ENCODE results near the gene ARMC2. TPM values are rescaled to one million over a fixed set of nuclear protein-coding genes. Genes with fewer than 3 reads are reported as not detected.

The ARMC2 gene
- total RNA-seq, 1 experiment from 2014 or later, result 3.2 TPM

DNA sequence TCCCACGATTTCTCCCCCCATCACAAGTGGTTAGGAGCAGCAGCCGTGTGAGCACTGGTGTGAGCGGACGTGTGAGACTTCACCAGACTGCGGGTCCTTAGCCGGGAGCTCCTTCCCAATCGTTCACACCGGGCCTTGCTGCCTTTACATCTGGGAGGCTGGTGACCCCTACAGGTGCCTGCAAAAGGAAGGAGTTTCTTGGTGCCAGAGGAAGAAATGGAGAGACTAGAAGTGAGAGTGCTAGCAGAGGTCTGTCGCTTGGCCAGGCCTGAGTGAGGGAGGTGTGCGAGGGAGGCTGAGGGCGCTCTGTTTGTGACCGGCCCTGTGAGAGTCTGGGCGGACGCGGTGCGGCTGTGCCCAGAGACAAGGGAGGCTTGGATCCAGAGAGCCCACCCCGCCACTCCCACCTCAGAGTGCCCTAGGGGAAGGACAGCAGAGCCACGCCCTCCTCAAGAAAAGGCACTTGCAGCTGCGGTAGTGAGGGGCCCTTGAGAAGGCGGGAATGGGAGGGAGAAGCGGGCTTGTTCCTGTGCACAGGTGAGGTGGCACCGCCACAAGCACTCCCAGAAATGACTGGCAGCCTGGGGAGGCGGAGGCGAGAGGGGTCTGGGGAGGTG is 10.0 kb upstream of the ARMC2 start:
- Mint-ChIP-seq H3K4me1 (ENCODE audit: insufficient read depth, unreplicated experiment) (peaks cover 23% of the 10 kb centered on the region), H3K27me3 (ENCODE audit: insufficient read depth, unreplicated experiment) (no peaks in the 10 kb centered on the region), H3K9me3 (ENCODE audit: unreplicated experiment) (no peaks in the 10 kb centered on the region), H3K36me3 (ENCODE audit: insufficient read depth, unreplicated experiment) (no peaks in the 10 kb centered on the region), H3K4me3 (ENCODE audit: unreplicated experiment) (no peak overlapping the region), H3K27ac (ENCODE audit: low read depth, unreplicated experiment) (peak overlapping the region; percentile 56)
- DNase-seq (ENCODE audit: unreplicated experiment), result peak; percentile 19
- POLR2A ChIA-PET, result interaction anchor here (1.2 to 1.5 kb wide), 2 partner anchors 10 to 278 kb away, joined by 3 to 4 read pairs; partner anchors contain the start of genes ARMC2 and FOXO3
- no TSS peak for BruUV-seq (replicated peaks)
- intact Hi-C loops (cut with micrococcal nuclease), result no loop called here
- TF ChIP-seq, protein P1, sequence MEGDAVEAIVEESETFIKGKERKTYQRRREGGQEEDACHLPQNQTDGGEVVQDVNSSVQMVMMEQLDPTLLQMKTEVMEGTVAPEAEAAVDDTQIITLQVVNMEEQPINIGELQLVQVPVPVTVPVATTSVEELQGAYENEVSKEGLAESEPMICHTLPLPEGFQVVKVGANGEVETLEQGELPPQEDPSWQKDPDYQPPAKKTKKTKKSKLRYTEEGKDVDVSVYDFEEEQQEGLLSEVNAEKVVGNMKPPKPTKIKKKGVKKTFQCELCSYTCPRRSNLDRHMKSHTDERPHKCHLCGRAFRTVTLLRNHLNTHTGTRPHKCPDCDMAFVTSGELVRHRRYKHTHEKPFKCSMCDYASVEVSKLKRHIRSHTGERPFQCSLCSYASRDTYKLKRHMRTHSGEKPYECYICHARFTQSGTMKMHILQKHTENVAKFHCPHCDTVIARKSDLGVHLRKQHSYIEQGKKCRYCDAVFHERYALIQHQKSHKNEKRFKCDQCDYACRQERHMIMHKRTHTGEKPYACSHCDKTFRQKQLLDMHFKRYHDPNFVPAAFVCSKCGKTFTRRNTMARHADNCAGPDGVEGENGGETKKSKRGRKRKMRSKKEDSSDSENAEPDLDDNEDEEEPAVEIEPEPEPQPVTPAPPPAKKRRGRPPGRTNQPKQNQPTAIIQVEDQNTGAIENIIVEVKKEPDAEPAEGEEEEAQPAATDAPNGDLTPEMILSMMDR (IDR thresholded peaks at IDR 0.05; ENCODE audit: unreplicated experiment), result no peak
- CTCF ChIA-PET, result interaction anchor here (0.6 to 1.1 kb wide), 6 partner anchors 53 to 262 kb away, joined by 3 to 6 read pairs (median 3); no protein-coding TSS in a partner anchor

DNA sequence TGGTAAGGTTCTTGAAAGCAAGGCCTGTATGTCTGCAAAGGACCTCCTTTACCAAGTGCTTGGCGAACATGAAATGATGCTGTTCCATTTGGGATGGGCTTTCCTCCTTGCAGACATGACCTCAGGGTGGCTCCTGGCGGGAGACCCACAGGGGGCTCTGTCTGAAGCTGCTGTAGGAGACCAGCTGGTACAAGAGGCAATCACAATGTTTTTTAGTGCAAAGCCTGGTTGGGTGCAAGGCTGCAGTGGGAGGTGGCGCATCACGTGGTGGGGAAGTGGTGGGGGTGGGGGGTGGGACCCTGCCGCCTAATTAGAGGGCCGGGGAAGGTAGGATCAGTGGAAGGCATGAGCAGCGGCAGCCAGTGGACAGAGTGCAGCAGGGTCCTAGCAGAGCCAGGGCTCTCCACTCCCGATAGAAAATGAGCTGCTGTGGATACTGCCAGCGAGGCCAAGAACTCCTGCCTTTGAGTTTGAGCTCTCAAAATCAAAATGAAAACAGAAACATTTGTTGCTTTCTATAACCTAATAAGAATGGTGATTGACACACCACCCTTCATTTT is 9.1 kb upstream of the ARMC2 start:
- TF ChIP-seq, protein P1 (IDR thresholded peaks at IDR 0.05; ENCODE audit: unreplicated experiment), result no peak
- no peaks in the 10 kb centered on the region for H3K9me3 Mint-ChIP-seq (ENCODE audit: unreplicated experiment)
- H3K27ac Mint-ChIP-seq (ENCODE audit: low read depth, unreplicated experiment), result no peak overlapping the region
- intact Hi-C loops (cut with micrococcal nuclease), result no loop called here
- DNase-seq (ENCODE audit: unreplicated experiment), result no peak
- CTCF ChIA-PET, result interaction anchor here (0.5 to 1.0 kb wide), 5 partner anchors 20 to 294 kb away, joined by 3 read pairs; no protein-coding TSS in a partner anchor
- POLR2A ChIA-PET, result interaction anchor here (1.0 kb wide), 1 partner anchor 8 kb away, joined by 4 read pairs; the partner anchor contains the start of gene ARMC2
- no peak overlapping the region for H3K4me3 Mint-ChIP-seq (ENCODE audit: unreplicated experiment)
- H3K36me3 Mint-ChIP-seq (ENCODE audit: insufficient read depth, unreplicated experiment), result no peaks in the 10 kb centered on the region
- H3K4me1 Mint-ChIP-seq (ENCODE audit: insufficient read depth, unreplicated experiment), result peaks cover 23% of the 10 kb centered on the region
- H3K27me3 Mint-ChIP-seq (ENCODE audit: insufficient read depth, unreplicated experiment), result no peaks in the 10 kb centered on the region
- no TSS peak for BruUV-seq (replicated peaks)

DNA sequence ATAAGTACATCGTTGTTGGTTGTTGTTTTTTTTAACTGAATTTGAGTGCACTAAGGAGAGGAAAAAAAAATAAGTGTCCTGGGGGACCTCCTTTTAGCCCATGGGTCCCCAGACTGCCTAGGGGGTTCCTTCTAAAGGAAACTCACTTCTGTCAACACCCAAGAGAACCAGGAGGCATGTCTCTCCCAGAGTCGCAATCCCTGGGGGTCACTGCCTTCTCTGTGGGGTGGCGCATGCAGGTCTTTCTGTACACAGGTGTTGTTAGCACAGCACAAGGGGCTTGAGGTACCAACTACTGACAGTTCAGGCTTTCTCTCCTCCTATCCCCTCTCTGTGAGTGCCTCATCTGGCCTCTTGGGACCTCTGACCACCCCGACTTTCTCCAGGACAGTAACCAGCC is 7.3 kb upstream of the ARMC2 start:
- ChIA-PET POLR2A (no interaction called here), CTCF (interaction anchor here (0.7 kb wide), 1 partner anchor 160 kb away, joined by 3 read pairs; no protein-coding TSS in a partner anchor)
- intact Hi-C loops (cut with micrococcal nuclease), result no loop called here
- H3K9me3 Mint-ChIP-seq (ENCODE audit: unreplicated experiment), result no peaks in the 10 kb centered on the region
- TF ChIP-seq, protein P1 (IDR thresholded peaks at IDR 0.05; ENCODE audit: unreplicated experiment), result no peak
- H3K27ac Mint-ChIP-seq (ENCODE audit: low read depth, unreplicated experiment), result no peak overlapping the region
- H3K27me3 Mint-ChIP-seq (ENCODE audit: insufficient read depth, unreplicated experiment), result no peaks in the 10 kb centered on the region
- DNase-seq (ENCODE audit: unreplicated experiment), result no peak
- peaks cover 17% of the 10 kb centered on the region for H3K4me1 Mint-ChIP-seq (ENCODE audit: insufficient read depth, unreplicated experiment)
- H3K4me3 Mint-ChIP-seq (ENCODE audit: unreplicated experiment), result no peak overlapping the region
- no TSS peak for BruUV-seq (replicated peaks)
- no peaks in the 10 kb centered on the region for H3K36me3 Mint-ChIP-seq (ENCODE audit: insufficient read depth, unreplicated experiment)

DNA sequence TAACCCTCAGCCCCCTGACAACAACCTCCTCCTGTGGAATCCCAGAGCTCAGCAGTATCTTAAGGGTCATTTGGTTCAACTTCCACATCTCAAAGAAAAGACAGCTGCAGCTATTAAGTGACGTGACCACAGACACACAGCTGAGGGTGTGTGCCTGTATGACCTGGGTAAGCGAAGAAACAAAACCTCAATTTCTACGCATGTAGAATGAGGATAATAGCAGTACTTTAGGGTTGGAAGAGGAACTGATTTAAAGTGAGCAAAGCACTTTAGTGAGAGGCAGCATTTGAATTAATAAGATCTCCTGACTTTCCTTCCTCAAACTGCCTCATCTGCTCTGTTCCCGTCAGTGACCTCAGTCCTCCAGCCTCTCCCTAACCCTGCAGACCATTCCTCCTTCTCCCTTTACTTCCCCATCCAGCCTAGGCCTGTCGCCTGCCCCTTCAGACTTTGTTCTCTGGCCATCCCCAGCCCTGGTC is 6.8 kb upstream of the ARMC2 start:
- H3K36me3 Mint-ChIP-seq (ENCODE audit: insufficient read depth, unreplicated experiment), result no peaks in the 10 kb centered on the region
- ChIA-PET CTCF (interaction anchor here (0.7 kb wide), 1 partner anchor 159 kb away, joined by 3 read pairs; no protein-coding TSS in a partner anchor), POLR2A (no interaction called here)
- no peaks in the 10 kb centered on the region for H3K27me3 Mint-ChIP-seq (ENCODE audit: insufficient read depth, unreplicated experiment)
- no peak for DNase-seq (ENCODE audit: unreplicated experiment)
- intact Hi-C loops (cut with micrococcal nuclease), result no loop called here
- H3K4me1 Mint-ChIP-seq (ENCODE audit: insufficient read depth, unreplicated experiment), result peaks cover 17% of the 10 kb centered on the region
- TF ChIP-seq, protein P1 (IDR thresholded peaks at IDR 0.05; ENCODE audit: unreplicated experiment), result no peak
- no TSS peak for BruUV-seq (replicated peaks)
- H3K4me3 Mint-ChIP-seq (ENCODE audit: unreplicated experiment), result no peak overlapping the region
- H3K27ac Mint-ChIP-seq (ENCODE audit: low read depth, unreplicated experiment), result no peak overlapping the region
- H3K9me3 Mint-ChIP-seq (ENCODE audit: unreplicated experiment), result no peaks in the 10 kb centered on the region

Data from MCF 10A (cell line).